Testis (tissue), 2 donors: Measurements from ENCODE around the gene CDK14.

ENCODE experiments used
- CTCF ChIP-seq, 3 experiments: fragments of 450-650 bp in 2 of 3; fragments of 200-600 bp in 1 of 3; sonication (generic) in 1 of 3; IDR thresholded peaks; one replicate each; pipeline ENCODE4 v1.5.1; 2016 to 2019; ENCODE audit warnings: antibody characterized with exemption in 3 of 3, mild to moderate bottlenecking in 2 of 3, moderate library complexity in 1 of 3
- POLR2A ChIP-seq: fragments of 450-650 bp; IDR thresholded peaks from one replicate; pipeline ENCODE4 v1.6.1; 2017; ENCODE audit warnings: antibody characterized with exemption, mild to moderate bottlenecking, moderate library complexity

GRCh38 chr7:91169830-91170191 is 573.7 kb downstream of the CDK14 start:
- no peak for TF ChIP-seq POLR2A
- TF ChIP-seq CTCF (IDR thresholded peaks at IDR 0.05), result no peak
